HG02759 (cell line): ENCODE measurements around the gene INPPL1.
A peak's percentile ranks its signal among the peaks of the same experiment; 100 is the strongest.

Source experiments
- ATAC-seq: cut with Tn5 transposase; IDR thresholded peaks from one replicate; pipeline ENCODE4 v1.9.1; 2021; ENCODE audit warnings: mild to moderate bottlenecking, moderate library complexity; ENCODE audit not compliant: unreplicated experiment

Gene INPPL1

GRCh38 chr11:72217841-72218240 is 6.7 kb upstream of the INPPL1 start:
- no peak for ATAC-seq

DNA sequence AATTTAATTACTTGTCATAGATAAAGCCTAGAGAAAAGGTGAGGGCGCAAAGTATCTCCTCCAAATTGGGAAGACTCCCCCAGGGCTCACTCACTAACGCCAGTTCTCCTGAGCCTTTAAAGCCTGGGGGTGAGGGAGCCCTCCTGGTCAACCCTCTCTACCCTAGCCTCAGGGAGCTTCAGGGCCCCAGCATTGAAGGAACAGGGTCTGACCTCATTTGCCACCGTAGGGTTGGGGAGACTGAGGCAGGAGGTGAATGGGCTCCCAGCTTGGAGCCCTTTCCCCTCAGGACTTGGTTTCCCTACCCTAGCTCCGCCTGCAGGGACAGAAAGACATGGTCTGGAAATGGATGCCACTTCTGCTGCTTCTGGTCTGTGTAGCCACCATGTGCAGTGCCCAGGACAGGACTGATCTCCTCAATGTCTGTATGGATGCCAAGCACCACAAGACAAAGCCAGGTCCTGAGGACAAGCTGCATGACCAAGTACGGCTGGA is 6.3 kb upstream of the INPPL1 start:
- no peak for ATAC-seq

- ATAC-seq: no peak
Measured at GRCh38 chr11:72220696-72221363, 3.7 kb upstream of the INPPL1 start.

DNA sequence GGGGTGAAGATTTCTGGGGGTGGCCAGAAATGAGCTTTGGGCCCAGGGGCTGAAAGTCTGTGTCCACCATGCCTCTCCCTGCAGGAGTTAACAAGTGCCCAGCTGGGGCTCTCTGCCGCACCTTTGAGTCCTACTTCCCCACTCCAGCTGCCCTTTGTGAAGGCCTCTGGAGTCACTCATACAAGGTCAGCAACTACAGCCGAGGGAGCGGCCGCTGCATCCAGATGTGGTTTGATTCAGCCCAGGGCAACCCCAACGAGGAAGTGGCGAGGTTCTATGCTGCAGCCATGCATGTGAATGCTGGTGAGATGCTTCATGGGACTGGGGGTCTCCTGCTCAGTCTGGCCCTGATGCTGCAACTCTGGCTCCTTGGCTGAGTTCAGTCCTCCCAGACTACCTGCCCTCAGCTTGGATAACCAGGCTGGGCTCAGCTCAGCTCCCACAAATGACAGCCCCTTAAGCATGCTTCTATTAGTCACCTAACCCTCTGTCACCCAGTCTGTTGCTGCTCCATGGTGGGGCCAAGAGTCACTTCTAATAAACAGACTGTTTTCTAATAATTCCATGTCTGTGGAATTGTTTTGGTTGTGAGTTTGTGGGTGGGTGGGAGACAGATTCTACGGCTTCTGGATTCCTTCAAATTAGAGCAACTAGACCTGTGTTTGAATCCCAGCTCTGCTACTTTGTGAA is 3.0 kb upstream of the INPPL1 start:
- no peak for ATAC-seq

GRCh38 chr11:72222106-72222891 is 2.3 kb upstream of the INPPL1 start:
- ATAC-seq: no peak

DNA sequence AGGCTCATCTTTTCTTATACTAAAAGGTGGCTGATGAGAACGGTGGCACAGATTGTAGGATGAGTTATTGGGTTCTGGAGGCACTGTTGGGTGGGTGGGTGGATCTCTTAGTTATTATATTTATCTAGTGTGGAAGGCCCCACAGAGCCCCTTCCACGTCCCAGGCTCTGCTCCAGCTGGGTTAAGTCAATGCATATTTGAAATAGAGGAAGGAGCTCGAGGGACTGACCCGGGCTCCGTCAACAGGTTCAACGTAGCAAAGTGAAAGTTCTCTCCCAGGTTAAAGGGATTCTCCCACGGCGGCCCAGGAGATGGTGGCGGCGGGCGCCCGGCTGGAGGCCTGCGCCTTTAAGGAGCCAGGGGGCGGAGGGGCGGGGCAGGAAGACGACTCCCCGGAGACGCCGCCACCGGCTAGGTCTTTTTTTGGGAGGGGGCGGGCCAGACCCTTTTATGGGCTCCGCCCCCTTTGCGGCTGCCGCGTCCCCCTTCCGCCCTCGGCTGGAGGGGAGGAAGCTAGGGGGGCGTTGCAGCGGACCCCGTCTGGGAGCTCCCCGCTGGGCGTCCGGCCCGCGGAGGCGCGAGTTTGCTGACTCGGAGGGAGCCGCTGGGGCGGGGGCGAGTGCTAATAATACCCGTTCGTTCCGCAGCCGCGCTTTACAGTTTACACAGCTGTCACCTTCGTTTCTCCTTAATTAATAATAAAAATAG is 1.5 kb upstream of the INPPL1 start:
- peak; percentile 76 for ATAC-seq

DNA sequence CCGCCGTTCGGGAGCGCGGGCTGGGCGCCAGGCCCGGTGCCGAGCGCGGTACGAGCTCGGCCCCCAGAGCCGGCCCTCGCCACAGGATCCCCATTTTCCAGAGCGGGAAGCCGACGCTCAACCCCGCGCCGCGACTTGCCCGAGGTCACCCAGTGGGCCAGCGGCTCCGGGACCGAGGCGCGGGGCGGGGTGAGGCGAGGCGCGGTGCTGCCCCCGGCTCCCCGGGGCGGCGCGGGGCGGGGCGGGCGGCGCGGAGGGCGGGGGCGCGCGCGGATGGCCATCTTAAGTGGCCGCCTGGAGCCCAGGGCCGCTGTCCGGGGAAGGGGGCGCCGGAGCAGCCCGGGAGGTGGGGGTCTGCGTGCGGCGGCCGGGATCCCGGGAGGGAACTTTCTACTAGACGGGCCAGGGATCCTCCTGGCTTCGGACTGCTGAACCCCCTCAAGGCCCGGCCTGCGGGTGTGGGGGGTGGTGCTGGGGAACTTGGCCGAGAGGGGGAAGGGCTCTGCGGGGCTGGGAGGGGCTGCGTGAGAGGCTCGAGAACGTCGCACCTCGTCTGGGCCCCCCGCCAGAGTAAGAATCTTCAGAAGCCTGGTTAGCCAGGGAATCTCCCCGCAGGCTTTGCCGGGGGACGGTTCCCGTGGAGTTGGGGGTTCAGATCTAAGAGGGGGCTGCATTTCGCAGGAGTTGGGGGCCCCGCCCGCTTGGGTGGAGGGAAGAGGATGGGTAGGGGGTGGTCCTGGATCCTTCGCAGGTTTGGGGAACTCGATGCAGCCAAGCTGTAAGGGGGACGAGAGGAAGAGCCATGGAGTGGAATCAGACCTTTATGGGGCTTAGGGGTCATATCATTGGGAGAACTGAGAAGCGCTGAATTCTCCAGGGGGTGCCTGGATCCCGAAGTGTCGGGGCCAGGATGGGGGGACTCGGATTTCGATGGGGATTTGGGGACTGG is 678 bp upstream of the INPPL1 start:
- peak; percentile 64 for ATAC-seq

GRCh38 chr11:72225411-72225951 is 914 bp downstream of the INPPL1 start:
- ATAC-seq: no peak

- no peak for ATAC-seq
Measured at GRCh38 chr11:72226701-72227100, 2.1 kb downstream of the INPPL1 start.

- no peak for ATAC-seq
Measured at GRCh38 chr11:72227316-72228228, 3.0 kb downstream of the INPPL1 start.

- ATAC-seq: no peak
Measured at GRCh38 chr11:72228229-72228843, 3.8 kb downstream of the INPPL1 start.

DNA sequence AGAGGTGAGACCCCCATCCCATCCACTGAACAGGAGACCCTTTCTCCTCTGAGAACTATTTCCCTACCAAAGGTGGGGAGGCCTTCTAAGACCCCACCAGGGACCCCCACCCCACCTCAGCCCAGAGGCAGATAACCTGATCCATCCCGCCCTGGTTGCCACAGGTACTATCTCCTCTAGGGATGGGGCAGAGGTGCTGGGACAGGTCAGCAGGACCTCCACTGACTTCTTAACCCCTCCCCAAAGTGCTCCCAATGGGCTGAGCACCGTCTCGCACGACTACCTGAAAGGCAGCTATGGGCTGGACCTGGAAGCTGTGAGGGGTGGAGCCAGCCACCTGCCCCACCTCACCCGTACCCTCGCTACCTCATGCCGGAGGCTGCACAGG is 4.3 kb downstream of the INPPL1 start:
- no peak for ATAC-seq

DNA sequence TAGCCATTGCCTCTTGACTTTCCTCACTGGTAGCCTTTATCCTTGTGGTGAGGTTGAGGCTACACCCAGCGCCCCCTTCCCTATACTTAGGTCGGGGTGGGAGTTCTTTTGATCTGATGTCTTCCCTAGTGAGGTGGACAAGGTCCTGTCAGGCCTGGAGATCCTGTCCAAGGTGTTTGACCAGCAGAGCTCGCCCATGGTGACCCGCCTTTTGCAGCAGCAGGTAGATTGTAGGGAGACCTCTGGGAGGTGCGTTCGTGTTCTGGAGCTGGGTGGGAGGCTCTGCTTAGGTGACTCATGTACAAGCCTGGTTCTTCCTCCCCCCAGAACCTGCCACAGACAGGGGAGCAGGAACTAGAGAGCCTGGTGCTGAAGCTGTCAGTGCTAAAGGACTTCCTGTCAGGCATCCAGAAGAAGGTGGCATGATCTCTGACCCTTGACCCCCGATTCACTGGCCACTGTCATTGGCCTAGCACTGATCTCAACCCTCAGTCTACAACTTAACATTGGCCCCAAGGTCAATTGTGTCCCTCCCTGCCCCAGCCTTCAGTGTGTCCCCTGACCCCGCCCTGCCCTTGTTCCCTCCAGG is 4.9 kb downstream of the INPPL1 start:
- no peak for ATAC-seq

DNA sequence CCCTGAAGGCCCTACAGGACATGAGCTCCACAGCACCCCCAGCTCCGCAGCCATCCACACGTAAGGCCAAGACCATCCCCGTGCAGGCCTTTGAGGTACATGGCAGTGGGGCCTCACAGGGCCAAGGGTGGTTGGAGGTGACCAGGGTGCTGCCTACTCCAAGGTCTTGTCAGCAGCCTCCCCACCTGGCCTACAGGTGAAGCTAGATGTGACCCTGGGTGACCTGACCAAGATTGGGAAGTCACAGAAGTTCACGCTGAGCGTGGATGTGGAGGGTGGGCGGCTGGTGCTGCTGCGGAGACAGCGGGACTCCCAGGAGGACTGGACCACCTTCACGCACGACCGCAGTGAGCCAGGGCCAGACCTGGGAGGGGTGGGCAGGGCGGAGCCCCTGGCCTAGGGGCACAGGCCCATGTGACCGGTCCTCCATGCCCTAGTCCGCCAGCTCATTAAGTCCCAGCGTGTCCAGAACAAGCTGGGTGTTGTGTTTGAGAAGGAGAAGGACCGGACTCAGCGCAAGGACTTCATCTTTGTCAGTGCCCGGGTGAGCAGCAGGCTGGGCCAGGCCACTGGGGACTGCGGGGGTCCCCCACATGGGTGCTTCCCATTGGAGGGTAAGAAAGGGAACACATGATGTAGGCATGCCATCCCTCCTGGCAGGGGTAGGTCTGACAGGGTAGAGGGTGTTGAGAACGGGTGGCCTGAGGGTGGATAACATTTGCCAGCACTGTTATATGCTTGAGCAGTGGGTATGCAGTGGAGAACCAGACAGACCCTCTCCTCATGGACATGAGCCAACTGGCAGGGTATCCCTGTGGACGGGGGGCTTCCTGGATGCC is 5.6 kb downstream of the INPPL1 start:
- no peak for ATAC-seq

DNA sequence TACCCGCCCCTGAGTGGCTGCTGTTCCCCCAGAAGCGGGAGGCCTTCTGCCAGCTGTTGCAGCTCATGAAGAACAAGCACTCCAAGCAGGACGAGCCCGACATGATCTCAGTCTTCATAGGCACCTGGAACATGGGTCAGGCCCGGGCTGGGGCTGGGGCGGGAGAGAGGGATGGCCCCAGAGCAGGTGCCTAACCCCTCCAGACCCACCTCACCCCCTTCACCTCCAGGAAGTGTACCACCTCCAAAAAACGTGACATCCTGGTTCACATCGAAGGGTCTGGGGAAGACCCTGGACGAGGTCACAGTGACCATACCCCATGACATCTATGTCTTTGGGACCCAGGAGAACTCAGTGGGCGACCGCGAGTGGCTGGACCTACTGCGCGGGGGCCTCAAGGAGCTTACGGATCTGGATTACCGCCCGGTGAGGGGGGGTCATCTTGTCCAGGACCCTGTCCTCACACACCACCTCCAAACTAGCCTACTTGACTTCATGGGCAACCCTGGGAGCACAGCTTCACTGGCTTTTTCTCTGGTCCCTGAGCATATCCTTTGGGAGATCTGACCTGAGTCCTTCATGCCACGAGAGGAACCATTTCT is 6.3 kb downstream of the INPPL1 start:
- no peak for ATAC-seq

DNA sequence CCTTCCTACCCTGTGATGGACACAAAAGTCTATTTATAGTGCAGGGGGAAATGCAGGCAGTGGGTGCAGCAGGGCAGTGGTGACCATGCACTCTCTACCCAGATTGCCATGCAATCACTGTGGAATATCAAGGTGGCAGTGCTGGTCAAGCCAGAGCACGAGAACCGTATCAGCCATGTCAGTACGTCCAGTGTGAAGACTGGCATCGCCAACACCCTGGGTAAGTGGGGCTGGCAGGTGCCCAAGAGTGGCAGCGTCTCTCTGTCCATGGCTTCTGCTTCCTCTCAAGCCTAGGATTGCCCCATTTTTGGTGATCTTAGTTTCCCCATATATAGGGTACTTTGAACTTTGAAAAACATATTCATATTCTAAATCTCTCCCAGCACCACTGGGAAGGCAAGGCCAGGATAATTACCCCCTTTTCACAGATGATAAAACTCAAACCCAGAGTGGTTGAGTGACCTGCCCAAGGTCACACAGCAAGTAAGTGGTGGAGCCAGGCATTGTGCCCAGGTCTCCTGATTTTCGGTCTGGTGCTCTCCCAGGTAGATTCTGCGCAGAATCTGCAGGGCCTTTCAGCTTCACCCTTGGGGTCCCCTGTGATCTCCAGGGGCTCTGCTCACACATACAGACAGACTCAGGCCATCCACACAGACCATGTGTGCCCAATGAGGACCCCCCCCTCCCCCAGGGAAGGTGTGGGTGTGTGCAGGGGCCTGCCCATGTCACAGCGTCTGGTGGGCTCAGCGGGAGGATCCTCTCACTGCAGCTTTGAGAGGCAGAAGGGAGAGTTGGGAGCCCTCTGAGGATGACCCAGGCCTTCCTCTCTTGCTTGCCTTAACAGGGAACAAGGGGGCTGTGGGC is 7.1 kb downstream of the INPPL1 start:
- ATAC-seq: no peak
